NOMO-1 (cell line): ENCODE measurements around the gene SIK3.
"Not testable (repeated sequence)": the region's sequence is repeated elsewhere in the genome, so short reads cannot be mapped to it uniquely, and the experiment has no call there.

ENCODE experiments used
- DNase-seq, 2 experiments: peaks; one replicate each; lab custom pipeline; 2025; ENCODE audit not compliant: unreplicated experiment in 2 of 2; lab: John Stamatoyannopoulos, UW

SIK3 gene

DNA sequence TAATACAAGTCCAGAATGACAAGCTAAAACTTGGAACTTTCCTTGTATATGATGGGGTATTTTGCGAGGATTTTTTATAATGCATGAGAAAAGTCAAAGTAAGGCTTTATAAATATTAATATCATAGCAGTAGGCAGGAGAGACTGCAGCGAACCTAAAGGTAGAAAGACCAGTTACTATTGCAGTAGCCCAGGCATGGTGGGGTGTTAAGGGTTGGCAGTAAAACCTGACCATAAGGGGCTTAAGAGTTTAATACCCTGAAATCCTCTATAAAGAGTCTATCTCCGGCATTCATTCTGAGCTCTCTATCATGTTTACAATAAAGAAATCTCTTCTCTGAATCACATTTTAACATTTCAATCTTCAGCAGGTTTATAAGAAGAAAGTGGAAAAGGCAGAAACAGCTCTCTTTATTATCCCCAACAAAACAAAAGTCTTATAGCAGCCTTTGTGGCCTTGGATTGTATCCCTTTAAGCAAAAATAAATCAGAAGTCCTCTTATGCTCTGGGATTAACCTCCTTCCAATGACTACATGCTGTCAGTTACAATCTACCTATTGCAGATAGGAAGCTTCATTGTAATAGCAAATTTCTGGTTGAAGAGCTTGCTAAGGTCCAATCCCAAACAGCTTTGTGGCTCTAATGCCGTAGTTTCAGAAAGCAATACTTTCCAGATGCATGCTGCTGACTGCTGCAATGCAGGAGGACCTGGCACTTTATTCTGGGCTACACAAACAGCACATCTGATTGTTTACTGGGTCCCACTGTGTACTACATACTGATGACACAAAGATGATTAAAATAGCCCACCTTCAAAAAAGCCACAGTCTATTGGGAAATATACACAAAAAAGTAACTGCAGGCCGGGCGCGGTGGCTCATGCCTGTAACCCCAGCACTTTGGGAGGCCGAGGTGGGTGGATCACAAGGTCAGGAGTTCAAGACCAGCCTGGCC, 45.8 kb downstream of the SIK3 start:
- DNase-seq: no peak

DNA sequence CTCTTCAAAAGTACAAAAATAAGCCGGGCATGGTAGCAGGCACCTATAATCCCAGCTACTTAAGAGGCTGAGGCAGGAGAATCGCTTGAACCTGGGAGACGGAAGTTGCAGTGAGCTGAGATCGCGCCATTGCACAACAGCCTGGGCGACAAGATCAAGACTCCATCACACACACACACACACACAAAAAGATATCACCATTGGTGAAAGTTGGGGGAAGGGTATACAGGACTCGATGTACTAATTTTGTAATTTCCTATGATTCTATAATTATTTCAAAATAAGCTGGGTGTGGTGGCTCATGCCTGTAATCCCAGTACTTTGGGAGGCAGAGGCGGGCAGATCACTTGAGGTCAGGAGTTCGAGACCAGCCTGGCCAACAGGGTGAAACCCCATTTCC, 48.1 kb downstream of the SIK3 start:
- DNase-seq: not testable (repeated sequence)

DNA sequence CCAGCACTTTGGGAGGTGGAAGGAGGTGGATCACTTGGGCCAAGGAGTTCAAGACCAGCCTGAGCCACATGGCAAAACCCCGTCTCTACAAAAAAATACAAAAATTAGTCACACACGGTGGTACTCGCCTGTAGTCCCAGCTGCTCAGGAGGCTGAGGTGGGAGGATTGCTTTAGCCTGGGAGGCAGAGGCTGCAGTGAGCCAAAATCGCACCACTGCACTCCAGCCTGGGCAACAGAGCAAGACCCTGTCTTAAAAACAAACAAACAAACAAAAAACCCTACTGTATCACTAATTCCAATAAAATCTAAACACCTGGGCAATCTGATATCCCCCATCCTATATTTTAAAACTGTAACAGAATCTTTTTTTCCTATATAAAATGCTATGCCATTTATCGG, 51.6 kb downstream of the SIK3 start:
- DNase-seq: not testable (repeated sequence)

DNA sequence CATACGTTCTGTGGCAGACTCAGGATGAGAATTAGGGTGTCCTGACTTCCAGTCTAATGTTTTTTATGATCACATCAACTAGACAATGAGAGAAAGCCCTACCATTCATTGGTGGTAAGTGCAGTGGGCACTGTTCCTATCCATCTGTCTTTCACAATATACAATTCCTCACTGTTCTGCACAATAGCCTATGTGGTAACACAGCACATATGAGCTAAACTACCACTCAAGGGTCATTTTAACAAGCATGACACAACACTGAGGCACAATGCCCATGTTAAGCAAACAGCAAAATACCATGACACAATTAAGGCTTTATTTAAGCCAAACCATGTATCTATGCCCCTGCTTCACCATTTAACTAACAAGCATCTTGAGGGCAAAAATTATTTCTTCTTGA, 52.3 kb downstream of the SIK3 start:
- DNase-seq: no peak

DNA sequence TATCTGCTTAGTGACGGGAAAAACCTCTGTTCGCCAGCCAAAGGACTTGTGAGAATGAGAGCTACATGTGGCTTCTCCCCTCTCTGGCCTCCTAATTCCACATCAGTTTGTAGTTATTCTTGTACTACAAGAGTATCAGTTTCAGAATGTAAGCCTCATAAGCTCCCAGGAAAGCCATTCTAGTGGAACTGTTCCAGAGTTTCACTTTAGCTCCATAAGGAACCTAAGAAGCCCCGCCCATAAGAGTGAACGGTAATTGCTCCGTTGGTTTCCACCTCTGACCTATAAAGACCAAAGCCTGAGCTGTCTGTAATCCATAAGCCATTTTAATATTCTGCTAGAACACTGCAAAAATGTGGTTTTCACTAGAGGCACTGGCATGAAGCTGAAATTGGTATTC, 53.0 kb downstream of the SIK3 start:
- no peak for DNase-seq

DNA sequence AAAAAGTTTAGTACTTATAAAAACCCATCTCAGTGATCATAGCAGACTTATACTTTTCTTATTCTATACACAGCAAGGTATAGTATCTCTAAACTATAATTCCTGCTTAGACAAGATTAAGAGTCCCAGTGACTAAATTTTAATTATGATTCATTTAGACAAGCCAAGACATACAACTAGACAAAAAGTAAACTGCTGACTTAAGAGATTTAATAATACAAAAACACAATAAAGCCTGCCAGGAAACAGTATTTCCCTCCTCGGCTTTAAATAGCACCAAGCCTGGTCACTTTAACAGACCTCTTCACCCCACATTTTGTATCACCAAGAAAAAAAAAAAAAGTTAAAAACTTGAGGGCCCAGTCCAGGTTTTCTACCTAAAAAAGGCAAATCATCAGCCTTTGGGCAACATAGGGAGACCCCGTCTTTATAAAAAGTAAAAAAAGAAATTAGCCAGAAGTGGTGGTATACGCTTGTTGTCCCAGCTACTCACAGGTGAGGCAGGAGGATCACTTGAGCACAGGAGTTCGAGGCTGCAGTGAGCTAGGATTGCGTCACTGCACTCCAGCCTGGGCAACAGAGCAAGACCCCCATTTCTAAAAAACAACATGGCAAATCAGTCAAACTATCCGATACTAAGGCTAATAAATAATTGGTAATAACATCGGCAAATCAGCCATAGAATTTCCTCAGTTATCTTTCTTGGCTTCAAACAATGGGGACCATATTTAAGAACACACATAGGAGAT, 53.8 kb downstream of the SIK3 start:
- no peak for DNase-seq

DNA sequence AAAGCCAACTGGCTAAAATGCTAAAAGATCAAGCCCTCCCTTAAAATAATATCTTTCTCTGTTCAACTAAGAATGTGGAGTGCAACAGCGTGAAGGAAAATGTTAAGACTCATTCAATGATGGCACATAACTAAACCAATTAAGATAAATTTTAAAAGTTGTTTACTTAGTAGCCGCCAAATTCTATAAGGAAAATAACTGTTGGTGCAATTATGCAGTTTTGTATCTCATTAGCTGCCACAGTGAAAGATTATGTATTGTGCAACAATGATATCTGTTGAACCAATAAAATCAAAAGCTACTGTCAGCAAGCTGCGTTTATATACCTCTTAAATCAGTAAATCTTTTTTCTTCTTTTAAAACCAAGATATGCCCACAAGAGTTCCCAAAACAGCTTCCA, 55.5 kb downstream of the SIK3 start:
- no peak for DNase-seq

DNA sequence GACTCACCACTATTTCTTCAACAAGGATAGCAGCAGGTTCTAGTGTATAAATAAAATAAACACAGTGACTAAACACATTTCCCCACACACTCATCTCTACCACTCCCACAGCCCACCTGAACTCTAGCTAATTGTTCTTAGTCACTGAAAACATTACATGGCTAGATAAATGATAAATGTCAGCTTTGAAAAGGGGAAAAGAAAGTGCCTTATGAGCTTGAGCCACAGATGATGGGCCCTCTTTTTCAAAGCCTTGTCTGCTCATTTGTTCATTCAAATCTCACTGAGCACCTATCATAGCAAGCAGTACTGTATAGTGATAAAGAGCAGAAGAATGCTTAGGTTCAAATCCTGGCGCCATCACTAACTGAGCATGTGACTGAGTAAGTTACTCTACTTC, 58.3 kb downstream of the SIK3 start:
- DNase-seq: peak; percentile 33 to 49

DNA sequence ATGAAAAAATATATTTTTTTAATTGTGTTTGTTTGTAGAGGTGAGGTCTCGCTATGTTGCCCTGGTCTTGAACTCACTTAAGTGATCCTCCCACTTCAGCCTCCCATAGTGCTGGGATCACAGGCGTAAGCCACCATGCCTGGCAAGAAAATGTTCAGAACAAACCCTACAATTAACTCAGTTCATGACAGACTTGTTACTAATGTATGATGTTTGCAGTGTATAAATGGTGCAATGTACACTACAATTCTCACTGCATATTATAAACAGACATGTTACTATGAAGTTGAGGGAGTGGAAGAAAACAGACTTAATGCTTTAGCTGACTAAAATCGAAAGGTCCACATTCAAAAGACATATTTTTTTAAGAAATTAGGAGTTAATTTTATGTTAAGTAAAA, 59.0 kb downstream of the SIK3 start:
- no peak for DNase-seq

DNA sequence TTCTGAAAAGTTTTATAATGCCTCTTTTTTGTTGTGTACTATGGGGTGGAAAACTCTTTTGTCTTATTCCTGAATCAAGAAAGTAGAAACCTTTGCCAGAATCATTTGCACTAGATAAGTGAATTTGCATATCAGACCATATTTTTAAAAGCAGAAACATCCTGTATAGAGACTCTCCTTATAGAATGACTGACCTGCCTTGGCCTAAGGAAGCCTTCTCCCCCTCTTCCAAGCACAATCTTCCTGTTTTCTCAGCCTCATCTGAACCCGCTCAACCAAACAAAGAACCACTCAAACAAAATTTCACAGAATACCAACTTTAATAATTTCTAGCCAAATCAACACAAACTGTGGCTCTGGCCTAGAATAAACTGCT, 60.3 kb downstream of the SIK3 start:
- DNase-seq: no peak

DNA sequence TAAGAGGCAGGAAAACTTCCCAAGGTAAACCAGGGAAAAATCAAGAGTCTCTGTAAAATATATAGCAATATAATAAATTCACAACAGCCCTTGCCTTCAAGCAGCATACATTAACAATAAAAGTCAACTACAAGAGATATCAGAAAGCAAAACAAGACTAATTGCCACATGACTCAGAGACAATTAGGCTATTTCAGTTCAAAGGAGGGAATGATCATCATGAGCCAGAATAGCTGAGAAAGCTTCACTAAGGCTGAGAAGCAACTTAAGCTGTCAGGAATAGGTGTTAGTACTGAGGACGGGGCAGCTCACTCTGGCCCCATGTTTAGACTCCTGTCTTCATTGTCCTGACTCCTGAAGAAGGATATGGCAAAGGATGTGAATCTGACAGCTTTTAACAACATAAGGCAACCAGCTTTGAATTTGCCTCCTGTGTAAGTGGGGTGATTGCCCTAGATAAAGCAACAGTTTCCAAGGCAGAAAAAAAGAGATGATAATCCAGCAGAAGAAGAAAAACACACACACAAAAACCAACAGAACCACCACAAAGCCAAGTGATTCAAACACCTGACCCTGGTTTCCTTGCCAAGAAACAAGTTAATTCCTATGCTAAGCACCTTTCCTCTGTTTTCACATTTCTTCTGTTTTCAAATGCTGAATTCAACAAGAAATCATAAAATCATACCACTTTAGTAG, 60.8 kb downstream of the SIK3 start:
- peak in 1 of 2 experiments; percentile 26 for DNase-seq

DNA sequence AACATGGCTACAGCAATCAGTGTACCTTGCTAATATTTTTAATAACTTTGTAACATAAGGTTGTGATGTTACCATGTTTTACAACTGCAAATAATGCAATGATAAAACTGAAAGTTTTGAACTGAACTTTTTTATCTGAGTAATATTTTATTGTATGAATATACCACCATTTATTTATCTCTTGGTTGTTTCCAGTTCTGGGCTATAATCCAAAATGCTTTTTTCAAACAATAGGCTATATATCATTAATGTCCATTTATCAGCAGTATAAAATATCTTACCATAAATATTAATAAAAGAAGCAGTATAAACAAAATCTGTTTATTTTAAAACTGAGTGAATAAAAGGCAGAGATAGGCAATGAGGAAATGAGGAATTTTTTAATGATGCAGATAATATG, 63.3 kb downstream of the SIK3 start:
- no peak for DNase-seq

DNA sequence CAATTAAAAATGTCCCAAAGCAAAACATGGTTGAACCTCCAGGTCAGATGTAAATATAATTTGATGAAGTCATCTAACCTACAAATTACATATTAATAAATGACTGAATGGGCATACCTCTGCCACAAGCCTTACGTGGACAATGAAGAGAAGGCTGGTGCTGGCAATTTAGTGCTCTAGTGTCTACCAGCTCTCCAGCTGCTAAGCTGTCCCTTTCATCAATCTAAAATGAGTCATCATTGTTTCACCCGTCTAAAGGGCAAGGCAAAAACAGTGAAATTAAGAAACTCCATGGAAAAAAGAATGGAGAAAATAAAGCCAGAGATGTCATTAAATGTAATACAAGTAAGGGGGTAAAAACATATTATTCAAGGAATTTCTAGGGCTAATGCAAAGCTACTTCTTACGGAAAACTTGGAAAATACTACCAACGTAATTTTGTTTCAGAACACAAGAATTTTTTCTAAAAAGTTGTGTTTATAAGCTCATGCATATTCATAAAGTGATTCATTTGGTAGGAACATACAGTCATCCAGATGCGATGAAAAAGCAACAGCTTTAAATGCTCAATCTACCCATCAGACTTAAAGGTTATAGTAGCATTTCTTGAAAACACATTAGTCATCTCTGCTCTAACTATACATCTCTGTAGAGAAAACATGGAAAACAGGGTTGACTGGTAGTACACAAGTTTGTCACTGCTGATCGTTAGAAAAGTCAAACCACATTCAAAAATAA, 71.5 kb downstream of the SIK3 start:
- peak in 1 of 2 experiments; percentile 14 for DNase-seq

DNA sequence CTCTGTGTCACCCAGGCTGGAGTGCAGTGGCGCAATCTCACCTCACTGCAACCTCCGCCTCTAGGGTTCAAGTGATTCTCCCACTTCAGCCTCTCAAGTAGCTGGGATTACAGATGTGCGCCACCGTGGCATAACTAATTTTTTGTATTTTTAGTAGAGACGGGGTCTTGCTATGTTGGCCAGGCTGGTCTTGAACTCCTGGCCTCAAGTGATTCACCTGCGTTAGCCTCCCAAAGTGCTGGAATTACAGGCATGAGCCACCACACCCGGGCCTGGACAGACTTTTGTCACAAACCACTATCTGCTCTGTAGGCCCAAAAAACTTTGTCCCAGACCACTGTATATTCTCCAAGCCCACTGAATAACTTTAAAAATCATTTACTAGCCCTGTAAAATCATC, 74.5 kb downstream of the SIK3 start:
- not testable (repeated sequence) for DNase-seq

DNA sequence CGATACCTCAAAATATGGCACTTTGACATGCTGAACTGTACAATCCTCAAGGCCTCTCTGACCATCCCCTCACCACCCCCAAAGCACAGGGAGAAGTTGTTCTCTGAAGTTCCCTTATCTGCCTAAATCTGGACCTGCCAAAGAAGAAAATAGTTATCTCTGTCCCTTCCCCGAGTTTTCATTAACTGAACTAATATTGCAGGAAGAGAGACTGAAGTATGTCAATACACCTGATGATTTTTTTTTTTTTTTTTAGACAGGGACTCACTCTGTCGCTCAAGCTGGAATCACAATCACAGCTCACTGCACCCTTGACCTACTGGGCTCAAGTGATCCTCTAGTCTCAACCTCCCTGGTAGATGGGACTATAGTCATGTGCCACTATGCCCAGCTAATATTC, 75.0 kb downstream of the SIK3 start:
- no peak for DNase-seq

DNA sequence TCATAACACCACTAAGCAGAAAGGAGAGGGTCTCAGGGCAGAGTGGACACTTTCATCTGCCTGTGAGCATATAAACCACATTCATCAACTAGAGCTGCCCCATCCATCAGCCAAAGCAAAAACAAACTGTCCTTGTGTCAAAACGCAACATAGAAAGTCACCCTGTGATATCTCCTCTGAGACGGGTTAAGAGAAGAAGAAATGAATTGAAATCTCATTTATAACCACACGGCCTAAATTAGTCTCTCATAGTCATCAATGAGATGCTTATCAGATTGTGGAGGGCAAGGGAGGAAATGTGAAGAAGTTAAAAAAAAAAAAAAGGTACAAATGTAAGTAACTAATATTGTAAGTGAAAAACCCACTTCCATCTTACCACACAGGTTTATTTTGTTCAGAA, 75.7 kb downstream of the SIK3 start:
- DNase-seq: no peak

DNA sequence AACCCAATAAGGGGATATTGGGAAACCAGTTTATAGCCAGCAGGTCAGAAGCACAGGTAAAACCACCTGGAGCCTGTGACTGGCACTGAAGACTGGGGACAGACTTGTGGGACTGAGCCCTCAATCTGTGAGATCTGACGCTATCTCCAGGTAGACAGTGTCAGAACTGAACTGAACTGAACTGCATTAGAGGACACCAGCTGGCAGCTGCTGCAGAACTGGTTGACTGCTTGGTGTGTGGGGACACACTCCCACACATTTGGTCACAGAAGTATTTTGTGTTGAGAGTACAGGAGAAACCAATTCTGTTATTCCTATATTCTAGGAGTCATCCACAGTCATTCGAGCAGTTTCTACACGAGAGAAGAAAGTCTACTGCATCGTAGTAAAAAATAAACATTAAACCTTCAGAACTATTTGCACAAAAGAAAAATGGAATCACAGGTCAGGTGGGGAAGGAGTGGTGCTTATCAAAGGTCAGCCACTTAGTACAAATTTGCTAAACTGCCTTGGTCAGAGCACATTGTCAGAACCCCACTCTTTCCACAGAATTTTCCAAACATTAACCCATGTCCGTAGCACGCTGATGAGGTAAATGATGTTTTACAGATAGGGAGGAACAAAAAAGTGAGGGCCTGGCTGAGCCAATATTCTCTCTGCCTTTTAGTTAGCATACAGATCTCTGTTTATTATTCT, 77.2 kb downstream of the SIK3 start:
- no peak for DNase-seq

DNA sequence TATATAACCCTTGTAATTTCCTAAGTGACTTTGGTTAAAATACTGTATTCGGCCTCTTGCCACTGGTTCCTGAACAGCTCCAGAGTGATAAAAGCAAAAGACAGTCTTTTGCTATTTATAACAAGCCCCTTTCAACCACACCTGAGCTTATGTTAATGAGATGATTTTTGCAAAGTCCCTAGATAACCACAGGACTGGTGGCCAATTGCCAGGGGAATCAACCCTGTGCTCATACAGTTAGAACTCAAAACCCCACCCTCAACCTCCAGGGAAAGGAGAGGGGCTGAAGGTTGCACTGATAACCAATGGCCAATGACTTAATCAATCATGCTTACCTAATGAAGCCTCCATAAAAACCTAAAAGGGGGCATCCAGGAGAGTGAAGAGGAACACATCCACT, 77.9 kb downstream of the SIK3 start:
- no peak for DNase-seq

DNA sequence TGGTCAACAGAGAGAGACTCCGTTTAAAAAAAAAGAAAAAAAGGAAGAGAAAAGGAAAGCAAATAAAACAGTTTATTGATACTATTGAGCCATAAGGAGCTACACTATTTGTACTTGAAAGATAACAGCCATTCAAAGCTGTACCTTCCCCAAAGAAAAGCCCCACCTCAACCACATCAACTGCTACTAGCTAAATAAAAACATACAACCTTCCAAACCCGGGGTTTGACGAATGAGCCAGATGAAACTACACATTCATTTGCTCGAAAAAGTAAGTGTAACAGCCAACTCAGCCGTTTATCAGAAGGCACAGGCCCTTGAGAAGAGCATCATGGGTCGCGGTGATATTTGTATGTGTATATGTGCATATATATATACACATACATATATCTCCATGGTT, 78.4 kb downstream of the SIK3 start:
- no peak for DNase-seq

DNA sequence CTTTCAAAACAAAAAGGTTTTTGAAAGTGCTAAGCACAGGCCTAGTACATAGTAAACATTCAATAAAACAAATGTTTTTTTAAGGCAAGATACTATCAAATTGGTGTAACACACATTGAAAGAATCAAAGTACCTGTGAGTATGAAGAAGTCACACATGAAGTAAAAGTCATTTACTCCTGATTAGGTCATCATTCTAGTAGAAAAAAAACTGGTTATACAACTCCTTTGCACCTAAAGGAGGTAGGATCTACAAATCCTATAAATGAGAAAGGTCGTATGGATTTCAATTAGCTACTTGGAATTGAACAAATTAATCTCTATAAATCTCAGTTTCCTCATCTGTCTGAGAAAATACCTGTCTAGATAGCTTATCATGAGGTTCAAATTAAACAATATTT, 80.8 kb downstream of the SIK3 start:
- no peak for DNase-seq
